Astrocyte (in vitro differentiated cells and primary cell): Measurements from ENCODE around the gene SMAD3. TPM values are rescaled to one million over a fixed set of nuclear protein-coding genes. Genes with fewer than 3 reads are reported as not detected.

Experiments used
- DNase-seq: peaks from one replicate; pipeline ENCODE4 v3.0.0-alpha.2; 2010; ENCODE audit warnings: low read depth
- FAIRE-seq: peaks from 2 replicates; lab custom pipeline; 2011; peaks lifted over from hg19 to GRCh38; lab: Jason Lieb, UNC
- H2AFZ ChIP-seq: 2 replicates; pipeline ENCODE4 v1.6.0; 2012; ENCODE audit warnings: low read depth, low read length, inconsistent platforms
- H3K27ac ChIP-seq: 2 replicates; pipeline ENCODE4 v1.5.1; 2011; ENCODE audit warnings: low read depth, low read length, inconsistent platforms
- H3K27me3 ChIP-seq: 2 replicates; pipeline ENCODE4 v1.6.0; 2011; ENCODE audit warnings: low read length, inconsistent platforms; ENCODE audit not compliant: insufficient read depth
- H3K36me3 ChIP-seq: 2 replicates; pipeline ENCODE4 v1.5.1; 2011; ENCODE audit warnings: low read length, inconsistent platforms; ENCODE audit not compliant: insufficient read depth
- H3K4me1 ChIP-seq: 2 replicates; pipeline ENCODE4 v1.5.1; 2011; ENCODE audit warnings: low read length, inconsistent platforms; ENCODE audit not compliant: insufficient read depth
- H3K4me2 ChIP-seq: 2 replicates; pipeline ENCODE4 v1.6.0; 2012; ENCODE audit warnings: low read length, inconsistent platforms
- H3K4me3 ChIP-seq: 2 replicates; pipeline ENCODE4 v1.5.1; 2011; ENCODE audit warnings: low read depth, mild to moderate bottlenecking, low read length, inconsistent platforms; ENCODE audit not compliant: insufficient read depth
- H3K79me2 ChIP-seq: 2 replicates; pipeline ENCODE4 v1.6.0; 2012; ENCODE audit warnings: mild to moderate bottlenecking, low read length, inconsistent platforms; ENCODE audit not compliant: insufficient read depth
- H3K9ac ChIP-seq: 2 replicates; pipeline ENCODE4 v1.6.0; 2012; ENCODE audit warnings: mild to moderate bottlenecking, low read length, inconsistent platforms
- H3K9me3 ChIP-seq: 2 replicates; pipeline ENCODE4 v1.5.1; 2012; ENCODE audit warnings: low read depth, mild to moderate bottlenecking, low read length, inconsistent platforms; ENCODE audit not compliant: insufficient read depth
- H4K20me1 ChIP-seq: 2 replicates; pipeline ENCODE4 v1.6.0; 2012; ENCODE audit warnings: low read length, inconsistent platforms; ENCODE audit not compliant: insufficient read depth
- H3K27ac Mint-ChIP-seq: one replicate; pipeline ENCODE4 v1.8.0; 2021; ENCODE audit warnings: mild to moderate bottlenecking, mixed read lengths; ENCODE audit not compliant: unreplicated experiment
- H3K27me3 Mint-ChIP-seq: one replicate; pipeline ENCODE4 v1.8.0; 2021; ENCODE audit warnings: low read depth, mixed read lengths; ENCODE audit not compliant: unreplicated experiment
- H3K36me3 Mint-ChIP-seq: one replicate; pipeline ENCODE4 v1.8.0; 2021; ENCODE audit warnings: low read depth, mixed read lengths; ENCODE audit not compliant: unreplicated experiment
- H3K4me1 Mint-ChIP-seq: one replicate; pipeline ENCODE4 v1.8.0; 2021; ENCODE audit warnings: low read depth, mixed read lengths; ENCODE audit not compliant: unreplicated experiment
- H3K4me3 Mint-ChIP-seq: one replicate; pipeline ENCODE4 v1.8.0; 2021; ENCODE audit warnings: mild to moderate bottlenecking, moderate library complexity, mixed read lengths; ENCODE audit not compliant: unreplicated experiment
- H3K9me3 Mint-ChIP-seq: one replicate; pipeline ENCODE4 v1.8.0; 2021; ENCODE audit warnings: mild to moderate bottlenecking, mixed read lengths; ENCODE audit not compliant: unreplicated experiment
- EZH2 ChIP-seq: IDR thresholded peaks from 2 replicates; pipeline ENCODE4 v1.6.1; 2012; ENCODE audit warnings: mild to moderate bottlenecking, low read length, inconsistent platforms; ENCODE audit not compliant: insufficient read depth
- total RNA-seq: library from RNA; stranded (reverse); gene quantifications from 2 replicates; pipeline ENCODE4 v1.2.1, GENCODE V29; 2021
- TF ChIP-seq, protein P1 (sequence below): IDR thresholded peaks from 2 replicates; pipeline ENCODE4 v1.5.1; 2011; ENCODE audit warnings: low read depth, mild to moderate bottlenecking, inconsistent platforms, low read length, moderate library complexity; ENCODE audit not compliant: insufficient read depth

SMAD3 gene
- total RNA-seq, 1 donor from 2014 or later: 78.0 TPM

DNA sequence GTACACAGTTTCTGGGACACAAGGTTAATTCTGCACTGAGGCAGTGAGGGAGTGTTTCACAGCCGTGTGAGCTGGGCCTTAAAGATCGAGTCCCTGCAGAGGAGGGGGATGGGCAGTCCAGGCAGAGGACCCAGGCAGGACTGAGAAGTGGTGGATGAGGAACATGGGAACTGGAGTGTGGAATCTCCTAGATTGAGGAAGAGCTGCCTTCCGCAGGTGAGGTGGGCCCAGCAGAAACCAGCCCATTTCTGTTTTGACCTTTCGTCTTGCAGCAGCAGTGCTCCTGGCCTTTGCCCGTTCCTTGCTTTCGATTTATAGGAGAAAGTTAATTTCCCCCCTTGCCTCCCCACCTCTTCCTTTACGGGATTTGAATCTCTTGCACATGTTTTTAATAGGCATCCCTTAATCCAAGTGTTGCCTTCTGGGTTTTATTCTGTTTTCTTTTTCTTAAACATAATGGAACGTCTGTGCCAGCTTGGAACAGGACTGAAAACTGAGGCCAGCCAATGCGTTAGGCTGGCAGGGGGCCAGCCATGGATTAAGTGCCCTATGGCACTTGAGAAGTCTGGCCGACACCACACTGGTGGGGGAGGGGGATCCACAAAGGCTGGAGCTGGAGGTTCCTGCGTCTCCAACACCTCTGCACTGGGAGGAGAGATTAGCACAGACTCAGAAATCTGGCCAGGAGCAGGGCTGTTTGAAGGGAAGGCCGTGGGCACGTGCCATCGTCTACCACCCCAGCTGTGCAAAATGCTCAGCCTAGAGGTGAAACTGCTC is 111.0 kb downstream of the SMAD3 start:
- H3K27me3 Mint-ChIP-seq: no peaks in the 10 kb centered on the region
- H3K36me3 Mint-ChIP-seq: peaks cover 33% of the 10 kb centered on the region
- H3K4me2 ChIP-seq: no peak overlapping the region
- peaks cover 2% of the 10 kb centered on the region for H3K9me3 Mint-ChIP-seq
- H3K9ac ChIP-seq: peak overlapping the region; percentile 13
- no peaks in the 10 kb centered on the region for H3K27me3 ChIP-seq
- H3K79me2 ChIP-seq: peaks cover 31% of the 10 kb centered on the region
- no peak overlapping the region for H3K4me3 ChIP-seq
- peak overlapping the region; percentile 1 for H3K27ac ChIP-seq
- H3K4me1 ChIP-seq: peaks cover 53% of the 10 kb centered on the region
- H4K20me1 ChIP-seq: no peaks in the 10 kb centered on the region
- peak overlapping the region; percentile 69 for H3K27ac Mint-ChIP-seq
- peaks cover 51% of the 10 kb centered on the region for H3K4me1 Mint-ChIP-seq
- H3K9me3 ChIP-seq: no peaks in the 10 kb centered on the region
- TF ChIP-seq, protein P1, sequence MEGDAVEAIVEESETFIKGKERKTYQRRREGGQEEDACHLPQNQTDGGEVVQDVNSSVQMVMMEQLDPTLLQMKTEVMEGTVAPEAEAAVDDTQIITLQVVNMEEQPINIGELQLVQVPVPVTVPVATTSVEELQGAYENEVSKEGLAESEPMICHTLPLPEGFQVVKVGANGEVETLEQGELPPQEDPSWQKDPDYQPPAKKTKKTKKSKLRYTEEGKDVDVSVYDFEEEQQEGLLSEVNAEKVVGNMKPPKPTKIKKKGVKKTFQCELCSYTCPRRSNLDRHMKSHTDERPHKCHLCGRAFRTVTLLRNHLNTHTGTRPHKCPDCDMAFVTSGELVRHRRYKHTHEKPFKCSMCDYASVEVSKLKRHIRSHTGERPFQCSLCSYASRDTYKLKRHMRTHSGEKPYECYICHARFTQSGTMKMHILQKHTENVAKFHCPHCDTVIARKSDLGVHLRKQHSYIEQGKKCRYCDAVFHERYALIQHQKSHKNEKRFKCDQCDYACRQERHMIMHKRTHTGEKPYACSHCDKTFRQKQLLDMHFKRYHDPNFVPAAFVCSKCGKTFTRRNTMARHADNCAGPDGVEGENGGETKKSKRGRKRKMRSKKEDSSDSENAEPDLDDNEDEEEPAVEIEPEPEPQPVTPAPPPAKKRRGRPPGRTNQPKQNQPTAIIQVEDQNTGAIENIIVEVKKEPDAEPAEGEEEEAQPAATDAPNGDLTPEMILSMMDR: no peak
- no peak for TF ChIP-seq EZH2
- no peak overlapping the region for H3K4me3 Mint-ChIP-seq
- H2AFZ ChIP-seq: no peak overlapping the region
- H3K36me3 ChIP-seq: peaks cover 12% of the 10 kb centered on the region
- FAIRE-seq (no peak), DNase-seq (no peak)

DNA sequence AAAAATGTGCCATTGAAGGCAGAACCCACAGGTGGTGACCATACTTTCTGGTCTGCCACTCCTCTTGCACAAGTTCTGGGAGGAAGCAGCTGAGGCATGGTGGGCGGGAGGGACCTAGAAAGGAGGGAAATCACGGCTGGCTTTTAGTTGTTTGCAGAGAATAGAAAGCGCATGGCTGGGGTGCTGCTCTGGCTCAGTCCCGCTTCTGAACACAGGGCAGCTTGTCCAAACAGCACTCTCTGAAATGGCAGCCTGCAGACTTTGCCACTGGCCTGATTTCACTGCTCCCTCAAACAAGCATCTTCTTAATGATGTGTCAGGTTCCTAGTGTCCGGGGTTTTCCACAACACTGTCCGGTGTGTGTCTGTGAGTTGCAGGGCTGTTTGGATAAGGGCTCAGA is 112.3 kb downstream of the SMAD3 start:
- Histone ChIP-seq H3K4me3 (no peak overlapping the region), H3K4me1 (peaks cover 46% of the 10 kb centered on the region), H3K9ac (peak overlapping the region; percentile 76), H4K20me1 (no peaks in the 10 kb centered on the region), H3K36me3 (peaks cover 10% of the 10 kb centered on the region), H3K9me3 (no peaks in the 10 kb centered on the region), H3K4me2 (peak overlapping the region; percentile 71), H2AFZ (no peak overlapping the region), H3K27me3 (no peaks in the 10 kb centered on the region), H3K79me2 (peaks cover 22% of the 10 kb centered on the region), H3K27ac (peak overlapping the region; percentile 96)
- peaks cover 2% of the 10 kb centered on the region for H3K9me3 Mint-ChIP-seq
- no peaks in the 10 kb centered on the region for H3K27me3 Mint-ChIP-seq
- DNase-seq (peak; percentile 59), FAIRE-seq (no peak)
- H3K27ac Mint-ChIP-seq: peak overlapping the region; percentile 87
- H3K36me3 Mint-ChIP-seq: peaks cover 35% of the 10 kb centered on the region
- H3K4me3 Mint-ChIP-seq: no peak overlapping the region
- H3K4me1 Mint-ChIP-seq: peaks cover 49% of the 10 kb centered on the region
- TF ChIP-seq, protein P1: no peak
- no peak for TF ChIP-seq EZH2
